Stimulated activated CD4-positive, alpha-beta T cell treated with anti-CD3 and anti-CD28 coated beads, Interleukin-4, amount 100 ng/mL, for 4 hours (primary cell): ENCODE results near the gene BGN.
A peak's percentile ranks its signal among the peaks of the same experiment; 100 is the strongest.

Experiments used
- DNase-seq, 2 experiments: peaks; one replicate each; pipeline ENCODE4 v3.0.0-alpha.2; 2020

BGN gene

DNA sequence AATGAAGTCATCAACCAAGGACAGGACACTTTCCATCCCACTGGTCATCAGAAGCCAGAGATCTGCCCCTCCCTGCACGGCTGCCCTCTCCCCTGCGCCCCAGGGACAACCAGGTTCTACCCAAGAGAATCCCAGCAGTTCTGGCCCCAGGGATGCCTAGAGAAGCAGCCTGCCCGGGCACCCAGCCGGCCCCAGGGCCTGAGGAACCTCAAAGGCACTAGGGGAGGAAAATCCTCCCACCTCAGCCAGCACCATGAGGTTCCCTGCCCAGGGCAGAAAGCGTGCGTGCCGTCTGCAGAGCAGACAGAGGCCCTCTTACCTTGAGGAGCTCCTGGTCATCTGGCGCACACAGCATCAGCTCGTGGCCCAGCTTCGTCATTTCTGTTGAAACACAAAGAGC, 32.5 kb upstream of the BGN start:
- no peak for DNase-seq

DNA sequence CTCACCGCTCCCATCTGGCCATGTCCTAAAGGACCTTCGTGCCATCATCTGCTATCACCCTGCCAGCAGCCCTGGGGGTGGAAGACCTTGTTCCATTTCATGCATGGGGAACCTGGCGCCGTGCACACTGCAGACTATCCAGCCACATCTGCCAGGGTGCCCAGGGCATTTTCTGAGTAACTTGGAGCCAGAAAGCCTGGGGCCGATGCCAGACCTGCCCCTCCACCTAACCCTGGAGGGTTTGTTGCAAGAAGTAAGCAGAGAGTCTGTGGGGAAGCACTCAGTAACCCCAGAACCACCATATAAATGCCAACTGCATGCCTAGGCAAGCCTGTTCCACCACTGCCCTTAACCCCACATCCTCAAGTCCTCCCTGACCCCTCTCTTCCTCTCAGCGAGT, 31.7 kb upstream of the BGN start:
- DNase-seq = no peak

DNA sequence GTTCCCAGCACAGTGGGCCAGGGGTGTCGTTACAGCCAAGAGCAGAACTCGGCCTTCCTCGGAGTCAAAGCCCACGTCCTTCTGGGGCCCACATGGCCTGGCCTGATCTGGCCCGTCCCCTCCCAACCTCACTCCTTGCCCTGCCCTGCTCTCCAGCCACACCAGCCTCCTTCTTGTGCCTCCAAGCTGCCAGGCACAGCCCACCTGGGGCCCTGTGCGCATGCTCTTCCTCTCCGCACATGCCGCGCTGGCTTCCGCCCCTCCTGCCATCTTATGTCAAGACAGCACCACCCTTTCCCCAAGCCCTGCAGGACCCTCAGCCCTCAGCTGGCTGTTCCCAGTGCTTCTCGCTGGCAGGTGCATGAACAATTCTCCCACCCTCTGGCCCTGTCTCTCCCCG, 31.2 kb upstream of the BGN start:
- DNase-seq = no peak

DNA sequence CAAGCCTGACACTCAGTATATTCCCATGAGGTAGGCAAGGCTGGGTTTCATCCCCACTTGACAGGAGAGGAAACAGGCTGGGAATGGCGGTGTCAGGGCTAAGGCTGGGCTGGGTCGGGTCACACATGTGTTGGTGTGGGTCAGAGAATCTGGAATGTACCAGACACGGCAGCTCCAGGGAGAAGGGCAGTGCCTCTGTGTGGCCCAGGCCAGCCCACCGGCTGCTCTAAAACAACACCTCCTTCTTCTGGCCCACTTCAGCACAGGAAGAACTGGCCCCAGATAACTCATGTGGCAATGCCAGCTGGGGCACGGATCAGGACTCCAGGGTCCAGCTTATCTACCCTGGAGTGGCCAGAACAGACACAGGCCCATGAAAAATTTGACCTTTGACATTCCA, 30.7 kb upstream of the BGN start:
- DNase-seq = no peak

DNA sequence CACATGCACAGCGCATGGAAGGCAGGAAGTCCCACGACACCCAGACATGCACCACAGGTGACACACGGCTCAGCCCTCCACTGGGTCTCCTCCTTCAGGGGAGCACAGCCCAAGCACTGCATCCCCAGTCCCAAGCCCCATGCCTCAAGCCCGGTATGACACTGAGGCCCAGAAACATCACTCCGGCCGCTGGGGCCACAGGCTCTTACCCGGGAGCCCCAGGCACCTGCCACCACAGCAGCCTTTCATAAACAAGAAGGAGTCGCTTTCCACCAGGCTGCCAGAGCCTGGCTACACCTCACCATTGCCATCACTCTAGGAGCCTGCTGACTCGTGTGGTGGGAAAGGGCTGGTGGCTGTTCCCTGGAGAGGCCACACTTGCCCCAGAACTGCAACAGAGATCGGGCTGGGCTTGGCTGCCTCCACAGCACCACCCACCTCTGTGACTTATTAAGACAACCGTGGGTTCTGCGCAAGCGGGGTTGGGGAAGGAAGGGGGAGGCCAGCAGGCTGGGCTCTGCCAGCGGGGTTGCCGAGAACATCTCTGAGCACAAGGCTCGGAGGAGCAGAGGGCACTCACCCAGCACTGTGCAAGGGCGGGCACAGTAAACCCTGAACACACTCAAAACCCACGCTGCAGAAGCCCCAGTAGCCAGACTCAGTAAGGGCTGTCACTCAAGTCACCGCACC, 28.9 kb upstream of the BGN start:
- no peak for DNase-seq

DNA sequence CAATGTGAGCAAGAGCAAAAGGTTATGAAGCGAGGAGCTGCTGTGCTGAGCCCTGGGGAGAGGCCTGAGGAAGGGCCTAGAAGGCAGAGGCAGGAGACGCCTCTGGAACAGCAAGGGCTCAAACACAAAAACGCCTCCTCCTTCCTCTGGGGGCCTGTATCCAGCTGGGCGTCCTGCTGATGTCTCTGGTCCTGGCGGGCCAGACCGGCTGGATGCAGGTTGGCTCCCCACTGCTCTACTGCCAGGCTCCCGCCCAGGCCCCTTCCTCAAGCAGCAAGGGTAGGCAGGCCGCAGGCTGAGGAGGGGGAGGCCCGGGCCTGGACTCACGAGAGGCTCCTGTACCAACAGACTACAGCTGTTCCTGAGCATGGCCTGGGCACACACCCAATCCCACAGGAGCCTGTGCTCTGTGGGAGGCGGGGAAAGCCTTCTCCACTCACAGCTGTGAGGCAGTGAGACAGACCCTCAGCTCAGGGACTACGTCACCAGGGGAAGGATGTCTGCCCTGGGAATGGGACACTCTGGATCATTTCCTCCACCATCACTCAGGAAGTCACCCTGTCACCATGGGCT, 26.7 kb upstream of the BGN start:
- DNase-seq = no peak

DNA sequence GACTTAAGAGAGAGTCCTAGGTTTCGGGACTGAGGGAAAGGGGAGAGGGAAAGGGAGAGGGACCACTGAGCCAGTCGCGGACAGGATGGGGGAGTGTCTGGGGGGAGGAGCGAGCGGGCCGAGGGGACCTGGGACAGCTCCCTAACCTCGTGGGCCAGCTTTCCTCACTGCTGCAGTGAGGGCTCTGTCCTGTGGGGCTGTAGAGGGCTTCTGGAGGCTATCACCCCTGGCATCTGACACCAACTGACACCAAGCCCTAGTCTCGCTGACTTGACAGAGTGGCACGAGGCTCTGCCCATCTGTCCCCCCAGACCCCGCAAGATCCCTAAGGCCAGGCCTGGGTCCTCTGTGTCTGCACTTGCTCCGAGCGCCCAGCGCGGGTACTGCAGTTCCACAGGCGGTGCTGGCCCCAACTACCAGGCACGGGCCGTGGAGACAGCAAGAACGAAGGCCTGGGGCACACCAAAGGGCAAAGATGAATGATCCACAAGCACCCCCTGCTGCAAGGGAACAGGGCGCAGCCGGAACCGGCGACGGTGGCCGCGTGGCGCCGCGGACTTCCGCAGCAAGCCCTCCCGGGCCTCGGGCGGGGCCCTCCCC, 24.9 kb upstream of the BGN start:
- DNase-seq = peak in 1 of 2 experiments; percentile 18

DNA sequence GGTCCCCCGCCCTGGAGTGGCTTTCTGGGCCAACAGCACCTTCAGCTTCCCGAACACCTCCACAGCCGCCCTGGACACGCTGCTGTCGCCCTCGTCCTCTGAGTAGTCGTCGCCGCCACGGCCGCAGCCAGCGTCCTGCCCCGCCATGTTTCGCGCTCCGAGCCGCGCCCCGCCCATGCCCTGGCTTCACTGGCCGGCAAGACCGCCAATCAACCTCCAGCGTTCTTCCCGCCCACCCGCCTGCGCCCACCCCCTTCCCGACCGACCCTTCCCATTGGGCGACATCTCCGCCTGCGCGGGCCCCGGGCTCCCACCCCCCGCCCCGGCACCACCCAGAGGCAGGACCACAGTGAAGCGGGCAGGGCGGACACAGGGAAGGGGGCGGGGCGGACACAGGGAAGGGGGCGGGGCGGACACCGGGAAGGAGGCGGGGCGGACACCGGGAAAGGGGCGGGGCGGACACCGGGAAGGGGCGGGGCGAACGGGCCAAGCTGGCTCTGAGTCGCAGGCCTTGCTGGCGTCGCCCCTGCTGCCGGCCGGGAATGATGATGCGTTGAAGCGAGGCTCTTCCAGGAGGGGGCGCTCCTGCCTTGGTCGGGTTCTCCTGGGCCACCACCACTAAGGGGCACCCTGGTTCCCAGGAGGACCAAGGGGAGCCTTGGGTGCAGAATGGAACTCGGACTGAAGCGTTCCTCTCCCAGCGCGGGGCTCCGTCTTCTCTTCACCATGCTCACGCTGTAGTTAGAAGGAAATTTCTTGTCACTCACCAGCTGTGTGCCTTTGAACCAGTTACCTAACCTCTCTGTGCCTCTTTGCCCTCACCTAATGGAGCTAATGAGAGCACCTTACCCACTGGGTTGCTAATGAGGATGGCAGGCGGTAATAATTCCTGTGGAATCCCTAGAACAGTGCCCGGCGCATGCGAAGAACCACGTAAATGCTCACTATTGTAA, 24.1 kb upstream of the BGN start, which contains the start of gene HAUS7:
Gene HAUS7, minus strand, starts transcription at position 166 of the 953 bp plus-strand sequence. Its CDS starts 19 bp downstream, at position 147.
- DNase-seq = peak; percentile 85

DNA sequence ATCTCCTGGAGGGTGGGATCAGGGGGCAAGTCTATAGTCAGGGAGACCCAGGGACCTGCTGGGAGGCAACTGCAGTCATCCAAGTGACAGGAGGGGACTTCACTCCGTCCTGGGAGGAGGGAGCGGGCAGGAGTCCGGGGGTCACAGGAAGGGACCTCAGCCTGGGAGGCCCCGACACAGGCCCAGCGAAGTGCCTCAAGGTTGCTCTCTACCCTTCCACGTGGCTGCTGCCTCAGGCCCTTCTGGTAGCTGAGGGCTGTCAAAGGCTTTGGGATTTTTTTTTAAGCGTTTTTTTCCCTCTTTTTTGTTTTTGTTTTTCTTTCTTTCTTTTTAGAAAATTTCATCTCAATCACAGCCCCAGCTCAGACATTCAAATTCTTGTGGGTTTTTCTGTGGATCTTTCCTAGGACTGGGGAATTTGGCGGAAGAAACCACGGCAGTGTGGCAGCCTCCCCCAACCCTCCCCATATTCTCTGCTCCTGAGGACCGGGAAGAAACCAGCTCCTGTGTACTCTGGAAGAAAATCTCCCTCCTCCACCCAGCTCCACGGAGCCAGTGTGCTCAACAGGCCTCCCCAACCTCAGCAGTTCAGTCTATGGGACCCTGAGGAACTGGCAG, 23.0 kb upstream of the BGN start:
- DNase-seq = no peak

DNA sequence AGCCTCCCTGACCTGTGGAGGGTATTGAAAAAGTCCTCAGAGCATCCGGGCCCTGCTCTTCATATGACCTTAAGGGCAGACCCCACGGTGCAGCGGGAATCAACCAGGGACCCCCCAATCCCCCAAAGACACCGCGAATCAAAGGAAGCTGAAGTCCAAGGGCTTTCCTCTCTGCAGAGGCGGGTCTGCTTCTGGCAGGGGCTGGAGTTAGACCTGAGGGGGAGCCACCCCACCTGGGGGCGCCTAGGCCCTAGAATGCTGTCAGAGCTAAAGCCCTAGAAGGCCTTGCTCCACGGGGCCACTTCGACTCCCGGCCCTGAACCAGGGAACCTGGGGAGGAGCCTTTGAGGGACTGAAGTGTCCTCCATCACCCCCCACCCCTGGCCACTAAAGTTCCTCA, 21.7 kb upstream of the BGN start:
- no peak for DNase-seq

DNA sequence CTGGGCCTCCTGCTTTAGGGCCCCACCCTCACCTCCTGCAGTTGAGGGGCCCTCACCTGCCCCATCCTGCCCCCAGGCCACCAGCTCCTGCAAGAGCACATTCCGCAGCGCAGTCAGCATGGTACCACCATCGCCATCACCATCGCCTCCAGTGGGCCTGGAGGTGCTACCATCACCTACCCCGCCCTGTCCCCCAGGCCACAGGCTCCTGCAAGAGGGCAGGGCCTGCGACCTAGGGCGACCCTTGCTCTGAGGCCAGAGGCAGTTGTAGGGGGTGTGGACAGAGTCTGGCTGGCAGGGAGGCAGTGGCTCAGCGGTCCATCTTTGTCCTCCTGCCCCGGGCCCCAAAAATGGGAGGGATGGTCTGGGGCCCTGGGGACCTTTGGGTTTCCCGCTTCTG, 20.5 kb upstream of the BGN start:
- DNase-seq = no peak

DNA sequence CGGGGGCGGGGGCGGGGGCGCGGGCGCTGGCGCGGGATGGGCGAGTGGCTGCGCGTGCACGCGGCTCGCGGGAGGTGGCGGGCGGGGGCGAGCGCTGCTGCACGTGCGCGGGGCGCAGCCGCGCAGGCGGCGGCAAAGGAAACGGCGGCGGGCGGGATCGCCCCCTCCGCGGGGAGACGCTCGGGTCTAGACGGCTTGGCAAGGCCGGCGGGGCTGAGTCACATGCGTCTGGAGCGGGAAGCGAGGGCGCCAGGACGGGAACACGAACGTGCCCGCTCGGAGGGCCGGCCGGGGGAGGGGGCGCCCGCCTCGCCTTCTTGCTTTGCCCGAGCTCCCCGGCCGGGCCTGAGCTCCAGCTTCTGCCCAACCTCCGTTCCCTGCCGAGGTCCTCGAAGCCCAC, 20.1 kb upstream of the BGN start:
- DNase-seq = peak; percentile 44 to 70

DNA sequence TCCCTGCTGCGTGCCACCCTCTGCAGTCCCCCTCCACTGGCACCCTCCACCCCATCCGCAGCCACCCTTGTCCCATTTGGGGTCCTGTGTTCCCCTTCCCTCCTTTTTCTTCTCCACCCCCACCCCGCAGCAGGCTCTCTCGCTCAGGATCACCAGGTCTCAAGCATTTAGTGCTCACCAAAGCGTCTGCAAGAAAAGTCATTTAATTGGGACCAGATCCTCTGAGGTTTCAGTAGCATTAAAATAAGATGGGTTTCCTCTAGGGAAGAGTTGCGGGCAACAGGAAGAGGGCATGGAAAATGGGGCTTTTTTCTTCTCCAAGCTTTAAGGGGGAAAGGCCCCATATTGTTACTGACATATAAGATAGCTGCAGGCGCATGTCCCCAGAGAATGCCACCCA, 19.5 kb upstream of the BGN start:
- no peak for DNase-seq

DNA sequence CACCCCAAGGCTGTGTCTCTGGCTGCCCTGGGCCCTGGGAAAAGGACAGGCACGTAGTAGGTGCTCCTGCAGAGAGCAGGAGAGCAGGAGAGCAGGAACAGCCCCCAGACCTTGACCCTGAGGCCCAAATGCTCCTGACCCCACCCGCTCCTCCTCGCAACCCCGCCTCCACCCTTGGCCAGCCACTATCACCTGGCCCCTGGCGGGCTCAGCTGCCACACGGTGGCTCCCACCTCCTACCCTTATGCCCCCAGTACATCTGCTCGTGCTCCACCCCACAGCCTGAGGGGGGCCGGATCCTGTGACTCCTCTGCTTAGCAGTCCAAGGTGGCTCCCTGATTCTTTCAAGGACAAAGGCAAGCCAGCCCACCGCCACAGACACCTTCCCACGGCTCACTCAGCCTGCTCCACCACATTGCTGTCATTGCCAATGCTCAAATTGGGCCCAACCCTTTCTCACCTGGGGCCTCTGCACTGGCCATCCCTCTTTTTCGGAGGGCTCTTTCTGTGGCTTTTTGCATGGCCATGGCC, 19.0 kb upstream of the BGN start:
- DNase-seq = no peak

DNA sequence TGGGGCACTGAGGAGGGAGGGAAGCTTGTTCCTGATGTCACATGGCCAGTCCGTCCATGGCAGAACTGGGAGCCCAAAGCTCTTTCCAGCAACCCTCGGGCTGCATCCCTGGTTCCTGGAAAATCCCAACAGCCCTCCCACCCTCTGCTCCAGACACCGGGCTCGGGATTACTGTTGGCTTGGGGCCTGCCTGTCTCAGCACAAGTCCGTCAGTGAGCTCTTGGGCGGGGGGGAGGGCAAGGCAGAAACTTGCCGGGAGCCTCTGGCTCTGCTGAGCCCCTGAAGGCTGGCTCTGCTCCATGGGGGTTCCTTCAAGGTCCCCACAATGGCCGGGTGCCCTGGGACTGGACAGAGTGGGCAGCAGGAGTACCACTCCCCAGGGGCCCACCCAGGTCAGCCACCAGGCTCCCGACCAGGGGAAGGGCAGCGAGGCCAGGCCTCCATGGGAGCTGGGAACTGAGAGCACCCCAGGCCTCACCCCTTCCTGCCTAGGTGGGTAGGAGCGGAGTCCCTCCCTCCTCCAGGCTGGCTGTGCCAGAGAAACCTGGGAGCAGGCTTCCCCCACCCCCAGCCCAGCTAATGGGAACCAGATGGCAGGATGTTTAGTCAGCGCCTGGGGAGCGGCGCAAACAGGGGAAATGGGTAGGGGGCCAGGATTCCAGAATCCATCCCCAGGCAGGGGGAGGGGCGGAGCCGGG, 18.0 kb upstream of the BGN start:
- no peak for DNase-seq

DNA sequence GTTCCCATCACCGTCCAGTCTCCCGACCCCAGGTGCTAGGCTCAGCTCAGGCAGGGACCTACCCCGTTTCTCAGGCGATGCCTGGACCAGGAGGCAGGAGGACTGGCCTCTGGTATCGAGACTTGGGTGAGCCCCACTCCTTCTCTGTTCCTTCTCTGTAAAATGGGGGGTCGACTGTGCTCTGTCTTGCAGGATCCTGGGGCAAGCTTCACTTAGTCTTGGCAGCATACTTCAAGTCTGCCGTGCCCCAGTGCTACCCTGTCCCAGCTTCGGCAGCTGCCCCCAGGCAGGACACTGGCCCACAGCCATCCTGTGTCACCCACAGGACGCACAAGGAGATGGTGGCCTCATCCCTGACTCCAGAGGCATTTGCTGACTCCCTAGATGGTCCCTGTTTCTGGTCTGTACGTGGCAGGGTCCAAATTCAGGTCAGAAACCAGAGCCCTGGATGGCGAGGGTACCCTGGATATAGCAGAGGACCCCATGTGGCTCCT, 17.4 kb upstream of the BGN start:
- DNase-seq = no peak

DNA sequence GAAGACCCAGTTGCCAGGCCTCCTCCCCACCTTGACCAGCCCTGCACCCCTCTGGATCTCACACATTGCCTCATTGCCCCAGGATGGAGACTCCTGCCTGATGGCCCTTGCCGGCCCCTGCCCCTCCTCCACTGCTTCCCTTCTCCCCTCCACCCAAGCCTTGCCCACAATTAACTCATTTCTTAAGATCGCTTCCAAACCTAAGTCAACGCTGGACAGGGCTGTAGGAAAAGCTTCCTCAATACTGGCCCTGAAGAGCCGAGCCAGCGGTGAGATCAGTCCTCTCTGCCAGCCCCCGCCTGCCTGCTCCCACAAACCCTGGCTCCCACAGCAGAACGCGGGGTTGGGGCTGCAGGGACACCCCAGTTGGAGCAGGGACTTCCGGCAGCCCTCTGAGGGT, 16.9 kb upstream of the BGN start:
- no peak for DNase-seq

DNA sequence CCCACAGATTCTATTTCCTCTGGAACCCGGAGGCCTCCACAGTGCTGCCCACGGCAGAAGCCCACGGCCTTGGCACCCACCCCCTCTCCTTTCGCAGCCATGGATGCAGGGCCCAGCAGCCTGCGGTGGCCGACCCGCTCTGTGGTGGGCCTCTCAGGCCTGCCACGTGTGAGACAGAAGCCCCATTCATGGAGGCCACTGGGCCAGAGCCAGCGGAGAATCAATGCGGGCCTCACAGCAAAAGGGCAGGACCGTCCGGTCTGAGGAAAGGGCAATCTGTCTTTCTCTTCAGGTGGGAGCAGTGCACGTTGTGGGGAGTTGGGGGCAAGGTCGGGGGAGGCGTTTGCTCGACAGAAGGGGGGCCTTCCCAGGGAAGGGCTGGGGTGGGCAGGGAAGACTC, 16.0 kb upstream of the BGN start:
- DNase-seq = no peak

DNA sequence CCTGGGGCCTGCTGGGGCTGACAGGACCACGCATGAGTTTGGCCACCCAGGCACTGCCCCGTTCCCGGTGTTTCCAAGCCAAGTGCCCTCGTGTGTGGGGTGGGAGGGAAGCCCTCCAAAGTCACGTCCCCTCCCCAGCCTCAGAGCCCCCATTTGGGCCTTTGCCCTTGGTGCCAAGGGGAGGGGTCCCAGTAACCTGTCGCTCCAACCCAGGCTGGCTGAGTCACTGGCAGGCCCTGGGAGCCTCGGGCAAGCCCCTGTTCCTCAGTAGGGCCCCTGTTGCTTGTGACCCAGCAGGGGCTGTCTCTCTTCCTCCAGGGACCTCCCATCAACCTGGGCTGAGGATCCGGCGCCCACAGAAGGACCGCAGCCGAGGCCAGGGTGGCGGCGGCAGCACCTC, 13.7 kb upstream of the BGN start:
- no peak for DNase-seq

DNA sequence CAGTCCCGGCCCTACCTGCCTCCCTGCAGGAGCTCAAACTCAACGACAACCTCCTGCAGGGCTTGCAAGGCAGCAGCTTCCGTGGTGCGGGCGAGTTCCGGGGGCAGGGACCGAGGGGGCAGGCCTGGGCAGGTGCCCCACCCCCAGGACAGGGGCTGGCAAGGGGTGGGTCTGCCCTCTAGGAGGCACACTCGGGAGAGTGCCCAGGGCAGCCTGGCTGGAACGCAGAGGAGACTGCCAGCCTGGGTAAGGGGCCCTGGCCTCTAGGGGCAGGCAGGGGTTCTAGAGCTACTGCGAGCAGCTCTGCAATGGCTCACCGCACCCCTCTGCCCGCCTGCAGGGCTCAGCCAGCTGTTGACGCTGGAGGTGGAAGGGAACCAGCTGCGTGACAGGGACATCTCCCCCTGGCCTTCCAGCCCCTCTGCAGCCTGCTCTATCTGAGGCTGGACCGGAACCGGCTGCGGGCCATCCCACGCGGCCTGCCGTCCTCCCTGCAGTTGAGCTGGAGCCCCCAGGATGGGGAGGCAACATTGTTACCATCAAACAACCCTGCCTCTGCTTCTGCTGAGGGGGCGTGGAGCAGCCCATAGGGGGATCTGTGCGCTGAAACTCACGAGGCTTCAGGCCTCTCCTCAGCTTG, 12.3 kb upstream of the BGN start:
- DNase-seq = no peak

DNA sequence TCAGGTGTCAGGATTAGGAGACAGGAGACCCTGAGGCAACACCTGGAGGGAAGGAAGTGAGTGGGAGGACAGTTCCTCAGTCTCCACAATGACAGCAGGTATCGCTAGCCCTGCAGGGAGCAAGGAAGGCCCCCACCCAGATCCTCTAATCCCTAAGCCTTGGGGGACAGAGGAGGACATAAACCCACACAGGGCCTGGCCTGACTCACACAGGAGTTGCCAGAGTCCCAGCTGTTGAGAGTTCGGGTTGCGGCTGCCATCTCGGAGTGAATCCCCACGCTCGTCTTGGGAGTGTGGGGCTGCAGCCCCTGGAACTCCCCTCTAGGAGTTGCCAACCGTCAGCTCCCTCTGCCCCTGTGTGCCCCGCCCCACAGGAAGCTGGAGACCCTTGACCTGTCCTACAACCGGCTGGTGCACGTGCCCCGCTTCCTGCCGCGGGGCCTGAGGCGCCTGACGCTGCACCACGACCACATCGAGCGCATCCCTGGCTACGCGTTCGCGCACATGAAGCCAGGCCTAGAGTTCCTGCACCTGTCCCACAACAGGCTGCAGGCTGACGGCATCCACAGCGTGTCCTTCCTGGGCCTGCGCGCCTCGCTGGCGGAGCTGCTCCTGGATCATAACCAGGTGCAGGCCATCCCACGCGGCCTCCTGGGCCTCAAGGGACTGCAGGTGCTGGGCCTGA, 9.2 kb upstream of the BGN start:
- DNase-seq = no peak
